Activated CD8-positive, alpha-beta memory T cell treated with anti-CD3 and anti-CD28 coated beads, Interleukin-2, amount 10 ng/mL, durations not matched to agents 7 days and 5 days (primary cell): ENCODE measurements around the gene CST6. TPM values are rescaled to one million over a fixed set of nuclear protein-coding genes. Genes with fewer than 3 reads are reported as not detected.

ENCODE experiments used
- total RNA-seq, 2 experiments: library from RNA; stranded (reverse); gene quantifications; one replicate each; pipeline ENCODE4 v1.2.3, GENCODE V29; 2021

The CST6 gene
- total RNA-seq, 2 experiments from 2014 or later = not detected

Other genes with a start within 250 kb of the CST6 start
- gene AP5B1, start 231.0 kb upstream of the CST6 start, total RNA-seq = 10 to 100 TPM; 25.0 to 25.8 TPM
- gene OVOL1, start 224.9 kb upstream of the CST6 start, total RNA-seq = not detected
- gene SNX32, start 178.0 kb upstream of the CST6 start, total RNA-seq = 1 to 10 TPM; 1.7 to 2.4 TPM
- 1,000 to 10,000 TPM; 1,745 to 1,753 TPM for gene CFL1, start 153.8 kb upstream of the CST6 start, total RNA-seq
- gene MUS81, start 151.6 kb upstream of the CST6 start, total RNA-seq = 100 to 1,000 TPM; 106 to 125 TPM
- gene EFEMP2, start 139.2 kb upstream of the CST6 start, total RNA-seq = 10 to 100 TPM in 1 of 2 experiments, 1 to 10 TPM in 1; 7.1 to 13.4 TPM
- gene CTSW, start 132.2 kb upstream of the CST6 start, total RNA-seq = 100 to 1,000 TPM; 268 to 339 TPM
- 100 to 1,000 TPM; 100 to 122 TPM for gene FIBP, start 123.5 kb upstream of the CST6 start, total RNA-seq
- gene CCDC85B, start 121.3 kb upstream of the CST6 start, total RNA-seq = 10 to 100 TPM; 82.3 to 94.1 TPM
- gene FOSL1, start 111.6 kb upstream of the CST6 start, total RNA-seq = 1 to 10 TPM; 2.7 to 6.0 TPM
- 10 to 100 TPM; 27.5 to 37.8 TPM for gene C11orf68, start 92.9 kb upstream of the CST6 start, total RNA-seq
- gene DRAP1, start 92.6 kb upstream of the CST6 start, total RNA-seq = 100 to 1,000 TPM; 192 to 254 TPM
- not detected for gene TSGA10IP, start 66.5 kb upstream of the CST6 start, total RNA-seq
- gene SART1, start 50.3 kb upstream of the CST6 start, total RNA-seq = 10 to 100 TPM; 79.7 to 89.2 TPM
- gene EIF1AD, start 9.9 kb upstream of the CST6 start, total RNA-seq = 10 to 100 TPM; 57.5 to 60.3 TPM
- 100 to 1,000 TPM; 199 to 227 TPM for gene BANF1, start 9.5 kb upstream of the CST6 start, total RNA-seq
- gene CATSPER1, start 14.5 kb downstream of the CST6 start, total RNA-seq = under 1 TPM in 1 of 2 experiments, not detected in 1; 0.54 TPM
- not detected for gene GAL3ST3, start 37.2 kb downstream of the CST6 start, total RNA-seq
- gene SF3B2, start 40.4 kb downstream of the CST6 start, total RNA-seq = 100 to 1,000 TPM; 256 to 281 TPM
- gene PACS1, start 58.3 kb downstream of the CST6 start, total RNA-seq = 100 to 1,000 TPM in 1 of 2 experiments, 10 to 100 TPM in 1; 96.6 to 104 TPM
- 10 to 100 TPM; 44.5 to 56.5 TPM for gene KLC2, start 245.7 kb downstream of the CST6 start, total RNA-seq